ENCODE results near the gene RAB40B. TPM values are rescaled to one million over a fixed set of nuclear protein-coding genes. Genes with fewer than 3 reads are reported as not detected.

Gene RAB40B
- total and polyA plus RNA-seq, 2 of the 4 experiments (the other 2 are of a cell fraction) = 14.9 to 20.0 TPM

DNA sequence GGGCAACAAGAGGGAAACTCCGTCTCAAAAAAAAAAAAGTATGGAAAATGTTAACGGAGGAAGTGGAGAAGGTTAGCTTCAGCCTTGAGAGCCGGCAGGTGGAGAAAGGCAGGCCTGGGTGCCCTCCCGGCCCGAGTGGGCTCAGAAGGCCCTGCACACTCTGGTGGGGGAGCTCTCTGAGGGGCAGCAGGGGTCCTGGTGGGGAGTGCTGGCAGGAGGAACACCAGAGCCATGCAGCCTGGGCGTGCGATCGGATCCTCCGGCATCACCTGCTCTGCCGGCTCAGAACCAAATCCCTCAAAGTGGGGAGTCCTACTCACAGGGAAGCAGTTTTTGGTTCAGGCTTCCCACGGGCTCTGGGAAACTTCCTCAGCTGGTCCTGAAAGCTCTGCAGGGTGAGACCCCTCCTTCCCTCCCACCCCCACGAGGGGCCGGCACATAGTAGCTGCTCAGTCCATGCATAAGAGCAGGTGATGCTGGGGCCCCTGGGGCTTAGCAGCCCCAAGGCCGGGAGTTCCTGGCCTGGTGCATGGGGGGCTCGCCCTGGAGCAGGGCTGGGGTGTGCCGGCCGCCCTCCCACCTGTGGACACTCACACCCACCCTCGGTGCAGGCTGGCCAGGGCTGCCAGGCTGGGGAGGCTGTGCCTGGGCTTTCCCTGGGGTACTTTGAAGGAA lies 38.1 kb upstream of the RAB40B start:
- no peak overlapping the region for H2AK9ac ChIP-seq (replicated peaks; ENCODE audit: low read depth, low read length, poor library complexity)
- H3K79me1 ChIP-seq (ENCODE audit: low read depth in 1 of 2, low read length in 2 of 2) = peaks cover 0 to 4% of the 10 kb centered on the region in 2 experiments; a peak in 1 of 4 replicates
- H3K36me3 ChIP-seq (ENCODE audit: control insufficient read depth, insufficient read depth, low read length) = peaks cover 18% of the 10 kb centered on the region
- no peak overlapping the region for H3K23ac ChIP-seq (ENCODE audit: low read depth, low read length)
- dilution Hi-C loops (cut with HindIII; ENCODE audit: low sequenced_read_pairs, unreplicated experiment) (no loop called here), in situ Hi-C loops (cut with MboI; ENCODE audit: low sequenced_read_pairs) (no loop called here), intact Hi-C loops (cut with micrococcal nuclease) (no loop called here)
- DNase-seq (no peak), ATAC-seq (ENCODE audit: low read depth) (no peak)
- H3K4me1 ChIP-seq (ENCODE audit: control insufficient read depth, insufficient read depth, low read length) = peaks cover 7% of the 10 kb centered on the region
- no peak overlapping the region for H3K4me2 ChIP-seq (ENCODE audit: low read depth, low read length)
- H2AK5ac ChIP-seq (ENCODE audit: low read depth, low read length) = no peak overlapping the region
- H2BK20ac ChIP-seq (ENCODE audit: low read depth, low read length) = no peak overlapping the region
- H3K56ac ChIP-seq (ENCODE audit: extremely low read depth, insufficient read depth, low read length) = no peak overlapping the region
- no peak overlapping the region for H2BK15ac ChIP-seq (ENCODE audit: low read depth, low read length)
- no peak overlapping the region for H3K4ac ChIP-seq (ENCODE audit: low read depth, low read length)
- H2AFZ ChIP-seq (replicated peaks; ENCODE audit: low read length, poor library complexity) = no peak overlapping the region
- no peak overlapping the region for H3K14ac ChIP-seq (replicated peaks; ENCODE audit: low read depth, low read length)
- no peak overlapping the region for H2BK5ac ChIP-seq (ENCODE audit: low read depth, low read length, poor library complexity, severe bottlenecking)
- H3K9me3 ChIP-seq (ENCODE audit: control insufficient read depth, insufficient read depth, low read length) = peaks cover 21% of the 10 kb centered on the region
- H4K8ac ChIP-seq (ENCODE audit: low read depth in 2 of 2, low read length in 2 of 2) = no peak overlapping the region
- H2BK120ac ChIP-seq (ENCODE audit: low read depth, low read length) = no peak overlapping the region
- ChIA-PET CTCF (interaction anchor here (0.6 kb wide), 1 partner anchor 793 kb away, joined by 3 read pairs; no protein-coding TSS in a partner anchor), POLR2A (ENCODE audit: unreplicated experiment) (no interaction called here)
- H3K4me3 ChIP-seq (ENCODE audit: insufficient read depth, low read depth, low read length) = no peak overlapping the region
- H4K91ac ChIP-seq (ENCODE audit: insufficient read depth, low read depth, low read length) = no peak overlapping the region
- H3K27me3 ChIP-seq (ENCODE audit: control insufficient read depth, insufficient read depth, low read length) = no peaks in the 10 kb centered on the region
- H4K5ac ChIP-seq (ENCODE audit: low read depth, low read length) = no peak overlapping the region
- H3K18ac ChIP-seq (ENCODE audit: low read depth, low read length) = no peak overlapping the region
- H4K20me1 ChIP-seq (ENCODE audit: insufficient read depth, low read length) = no peaks in the 10 kb centered on the region
- 100% methylated on average over 4 of the region's 18 CpGs; no CpG with 5 or more reads in 1 of the 2 experiments for WGBS, 2 experiments (ENCODE audit: extremely low coverage in 2 of 2, insufficient read length in 1 of 2)
- no peak overlapping the region for H3K9ac ChIP-seq (ENCODE audit: low read depth, low read length)
- no peak overlapping the region for H3K27ac ChIP-seq (ENCODE audit: insufficient read depth, low read length)
- BruUV-seq (replicated peaks) = no TSS peak
- no peaks in the 10 kb centered on the region for H3K9me1 ChIP-seq (ENCODE audit: insufficient read depth, low read length)
- TF ChIP-seq CEBPB (IDR thresholded peaks at IDR 0.05; ENCODE audit: low read depth, low read length) (no peak), RCOR1 (IDR thresholded peaks at IDR 0.05; ENCODE audit: insufficient replicate concordance, low read length) (no peak), MAFK (IDR thresholded peaks at IDR 0.05; ENCODE audit: low read depth, low read length) (no peak), SMC3 (IDR thresholded peaks at IDR 0.05; ENCODE audit: low read depth, low read length) (no peak), CHD1 (IDR thresholded peaks at IDR 0.05; ENCODE audit: low read depth, low read length) (no peak), MAZ (IDR thresholded peaks at IDR 0.05; ENCODE audit: borderline replicate concordance, low read depth, low read length) (no peak), RFX5 (IDR thresholded peaks at IDR 0.05; ENCODE audit: low read depth, low read length) (no peak), RAD21 (IDR thresholded peaks at IDR 0.05; ENCODE audit: low read length) (no peak), BHLHE40 (IDR thresholded peaks at IDR 0.05; ENCODE audit: low read depth, low read length) (no peak), POLR2A (IDR thresholded peaks at IDR 0.05; ENCODE audit: low read depth, low read length) (no peak), MXI1 (IDR thresholded peaks at IDR 0.05; ENCODE audit: borderline replicate concordance, low read depth, low read length) (no peak), NFE2L2 (IDR thresholded peaks at IDR 0.05; ENCODE audit: low read depth, low read length) (no peak), FOS (IDR thresholded peaks at IDR 0.05; ENCODE audit: low read depth, low read length) (no peak)
- TF ChIP-seq, protein P1, sequence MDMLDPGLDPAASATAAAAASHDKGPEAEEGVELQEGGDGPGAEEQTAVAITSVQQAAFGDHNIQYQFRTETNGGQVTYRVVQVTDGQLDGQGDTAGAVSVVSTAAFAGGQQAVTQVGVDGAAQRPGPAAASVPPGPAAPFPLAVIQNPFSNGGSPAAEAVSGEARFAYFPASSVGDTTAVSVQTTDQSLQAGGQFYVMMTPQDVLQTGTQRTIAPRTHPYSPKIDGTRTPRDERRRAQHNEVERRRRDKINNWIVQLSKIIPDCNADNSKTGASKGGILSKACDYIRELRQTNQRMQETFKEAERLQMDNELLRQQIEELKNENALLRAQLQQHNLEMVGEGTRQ (IDR thresholded peaks at IDR 0.05; ENCODE audit: low read depth, low read length) = no peak
- TF ChIP-seq, protein P2, sequence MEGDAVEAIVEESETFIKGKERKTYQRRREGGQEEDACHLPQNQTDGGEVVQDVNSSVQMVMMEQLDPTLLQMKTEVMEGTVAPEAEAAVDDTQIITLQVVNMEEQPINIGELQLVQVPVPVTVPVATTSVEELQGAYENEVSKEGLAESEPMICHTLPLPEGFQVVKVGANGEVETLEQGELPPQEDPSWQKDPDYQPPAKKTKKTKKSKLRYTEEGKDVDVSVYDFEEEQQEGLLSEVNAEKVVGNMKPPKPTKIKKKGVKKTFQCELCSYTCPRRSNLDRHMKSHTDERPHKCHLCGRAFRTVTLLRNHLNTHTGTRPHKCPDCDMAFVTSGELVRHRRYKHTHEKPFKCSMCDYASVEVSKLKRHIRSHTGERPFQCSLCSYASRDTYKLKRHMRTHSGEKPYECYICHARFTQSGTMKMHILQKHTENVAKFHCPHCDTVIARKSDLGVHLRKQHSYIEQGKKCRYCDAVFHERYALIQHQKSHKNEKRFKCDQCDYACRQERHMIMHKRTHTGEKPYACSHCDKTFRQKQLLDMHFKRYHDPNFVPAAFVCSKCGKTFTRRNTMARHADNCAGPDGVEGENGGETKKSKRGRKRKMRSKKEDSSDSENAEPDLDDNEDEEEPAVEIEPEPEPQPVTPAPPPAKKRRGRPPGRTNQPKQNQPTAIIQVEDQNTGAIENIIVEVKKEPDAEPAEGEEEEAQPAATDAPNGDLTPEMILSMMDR (conservative IDR thresholded peaks at IDR 0.05; ENCODE audit: low read depth, low read length) = no peak
- TF ChIP-seq, protein P3, sequence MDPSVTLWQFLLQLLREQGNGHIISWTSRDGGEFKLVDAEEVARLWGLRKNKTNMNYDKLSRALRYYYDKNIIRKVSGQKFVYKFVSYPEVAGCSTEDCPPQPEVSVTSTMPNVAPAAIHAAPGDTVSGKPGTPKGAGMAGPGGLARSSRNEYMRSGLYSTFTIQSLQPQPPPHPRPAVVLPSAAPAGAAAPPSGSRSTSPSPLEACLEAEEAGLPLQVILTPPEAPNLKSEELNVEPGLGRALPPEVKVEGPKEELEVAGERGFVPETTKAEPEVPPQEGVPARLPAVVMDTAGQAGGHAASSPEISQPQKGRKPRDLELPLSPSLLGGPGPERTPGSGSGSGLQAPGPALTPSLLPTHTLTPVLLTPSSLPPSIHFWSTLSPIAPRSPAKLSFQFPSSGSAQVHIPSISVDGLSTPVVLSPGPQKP (IDR thresholded peaks at IDR 0.05; ENCODE audit: borderline replicate concordance, low read depth, low read length) = no peak
